ENCODE results near the gene PPBP.

The PPBP gene

GRCh38 chr4:73948291-73948690 is 39.7 kb downstream of the PPBP start:
- no peak for DNase-seq (ENCODE audit: low read depth)

GRCh38 chr4:73947239-73947985 is 40.6 kb downstream of the PPBP start:
- DNase-seq (ENCODE audit: low read depth), result no peak

GRCh38 chr4:73945674-73946449 is 42.1 kb downstream of the PPBP start:
- no peak for DNase-seq (ENCODE audit: low read depth)

GRCh38 chr4:73945140-73945539 is 42.9 kb downstream of the PPBP start:
- DNase-seq (ENCODE audit: low read depth), result no peak

- no peak for DNase-seq (ENCODE audit: low read depth)
These were observed 43.7 kb downstream of the PPBP start for GRCh38 chr4:73944061-73944875.

- DNase-seq (ENCODE audit: low read depth), result no peak
These were observed 44.4 kb downstream of the PPBP start for GRCh38 chr4:73943555-73943954.

GRCh38 chr4:73936969-73937368 is 51.0 kb downstream of the PPBP start:
- DNase-seq (ENCODE audit: low read depth), result no peak
